Lower lobe of right lung (tissue), 2 donors: Measurements from ENCODE around the gene RGS7. TPM values are rescaled to one million over a fixed set of nuclear protein-coding genes. Genes with fewer than 3 reads are reported as not detected.
A peak's percentile ranks its signal among the peaks of the same experiment; 100 is the strongest.
"Not testable (repeated sequence)": the region's sequence is repeated elsewhere in the genome, so short reads cannot be mapped to it uniquely, and the experiment has no call there.

ENCODE experiments used
- ATAC-seq, 2 donors: fragments of 200-7000 bp; cut with Tn5 transposase; one replicate each; pipeline ENCODE4 v1.9.1; 2020 to 2022; ENCODE audit warnings: mild to moderate bottlenecking in 2 of 2, moderate library complexity in 2 of 2
- DNase-seq: peaks from one replicate; pipeline ENCODE4 v3.0.0-alpha.2; 2020
- H3K27ac ChIP-seq: fragments of 200-600 bp; one replicate; pipeline ENCODE4 v1.8.0; 2022
- H3K27me3 ChIP-seq: fragments of 200-600 bp; one replicate; pipeline ENCODE4 v1.8.0; 2022; ENCODE audit warnings: low read depth
- H3K36me3 ChIP-seq: fragments of 200-600 bp; one replicate; pipeline ENCODE4 v1.8.0; 2022; ENCODE audit warnings: mild to moderate bottlenecking
- H3K4me1 ChIP-seq: fragments of 200-600 bp; one replicate; pipeline ENCODE4 v1.8.0; 2022
- H3K4me3 ChIP-seq: fragments of 200-600 bp; one replicate; pipeline ENCODE4 v1.8.0; 2022; ENCODE audit warnings: mild to moderate bottlenecking
- H3K9me3 ChIP-seq: fragments of 200-600 bp; one replicate; pipeline ENCODE4 v1.8.0; 2022
- intact Hi-C: fragments of 100-400 bp; cut with DNase I; formaldehyde crosslinking; loops from one replicate; pipeline ENCODE4 v1.11.0; 2022
- total RNA-seq: library from RNA; stranded (reverse); fragmentation: NEBNext Ultra II Directional; extraction: Animal tissue kit (Norgen Biotek cat#: 25700); gene quantifications from one replicate; pipeline ENCODE4 v1.2.1, GENCODE V29; 2021
- TF ChIP-seq, protein P1 (sequence below): fragments of 200-600 bp; IDR thresholded peaks from one replicate; pipeline ENCODE4 v1.8.0; 2022; ENCODE audit warnings: antibody characterized with exemption, mild to moderate bottlenecking
- donor health status: DM: no; HTN: yes; CAD: no; lungs with severe emphysema.

The RGS7 gene
- total RNA-seq, 1 donor from 2014 or later, result 0.21 TPM

DNA sequence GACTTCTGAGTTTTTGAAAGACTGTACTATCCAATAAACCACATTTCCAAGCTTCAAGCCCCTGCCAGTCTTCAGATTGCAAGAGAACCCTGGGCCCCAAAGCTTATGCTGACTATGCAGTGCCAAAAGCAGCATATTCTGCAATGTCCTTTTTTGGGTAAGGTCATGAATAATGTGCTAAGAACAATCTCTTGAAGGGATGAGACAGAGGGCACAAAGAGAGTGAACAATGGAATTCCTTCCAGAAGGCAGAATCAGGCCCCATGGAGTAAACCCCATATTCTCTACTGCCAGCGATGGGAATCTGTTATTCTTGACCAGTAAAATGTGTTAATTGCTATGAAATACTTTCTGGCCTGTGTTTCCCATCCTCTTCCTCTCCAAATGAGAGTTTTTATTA, 190.4 kb downstream of the RGS7 start:
- TF ChIP-seq, protein P1, sequence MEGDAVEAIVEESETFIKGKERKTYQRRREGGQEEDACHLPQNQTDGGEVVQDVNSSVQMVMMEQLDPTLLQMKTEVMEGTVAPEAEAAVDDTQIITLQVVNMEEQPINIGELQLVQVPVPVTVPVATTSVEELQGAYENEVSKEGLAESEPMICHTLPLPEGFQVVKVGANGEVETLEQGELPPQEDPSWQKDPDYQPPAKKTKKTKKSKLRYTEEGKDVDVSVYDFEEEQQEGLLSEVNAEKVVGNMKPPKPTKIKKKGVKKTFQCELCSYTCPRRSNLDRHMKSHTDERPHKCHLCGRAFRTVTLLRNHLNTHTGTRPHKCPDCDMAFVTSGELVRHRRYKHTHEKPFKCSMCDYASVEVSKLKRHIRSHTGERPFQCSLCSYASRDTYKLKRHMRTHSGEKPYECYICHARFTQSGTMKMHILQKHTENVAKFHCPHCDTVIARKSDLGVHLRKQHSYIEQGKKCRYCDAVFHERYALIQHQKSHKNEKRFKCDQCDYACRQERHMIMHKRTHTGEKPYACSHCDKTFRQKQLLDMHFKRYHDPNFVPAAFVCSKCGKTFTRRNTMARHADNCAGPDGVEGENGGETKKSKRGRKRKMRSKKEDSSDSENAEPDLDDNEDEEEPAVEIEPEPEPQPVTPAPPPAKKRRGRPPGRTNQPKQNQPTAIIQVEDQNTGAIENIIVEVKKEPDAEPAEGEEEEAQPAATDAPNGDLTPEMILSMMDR, result no peak
- no peaks in the 10 kb centered on the region for H3K4me1 ChIP-seq
- no peak for DNase-seq
- H3K36me3 ChIP-seq, result no peaks in the 10 kb centered on the region
- H3K9me3 ChIP-seq, result no peaks in the 10 kb centered on the region
- no peaks in the 10 kb centered on the region for H3K27me3 ChIP-seq
- intact Hi-C loops, result no loop called here
- no peak overlapping the region for H3K4me3 ChIP-seq
- ATAC-seq, result no peak
- no peak overlapping the region for H3K27ac ChIP-seq

DNA sequence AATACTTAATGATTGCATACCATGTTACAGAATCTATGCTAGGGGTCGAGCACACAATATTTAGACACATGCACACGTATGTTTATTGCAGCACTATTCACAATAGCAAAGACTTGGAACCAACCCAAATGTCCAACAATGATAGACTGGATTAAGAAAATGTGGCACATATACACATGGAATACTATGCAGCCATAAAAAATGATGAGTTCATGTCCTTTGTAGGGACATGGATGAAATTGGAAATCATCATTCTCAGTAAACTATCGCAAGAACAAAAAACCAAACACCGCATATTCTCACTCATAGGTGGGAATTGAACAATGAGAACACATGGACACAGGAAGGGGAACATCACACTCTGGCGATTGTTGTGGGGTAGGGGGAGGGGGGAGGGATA, 191.7 kb downstream of the RGS7 start:
- H3K4me3 ChIP-seq, H3K27ac ChIP-seq, H3K27me3 ChIP-seq, ATAC-seq, H3K4me1 ChIP-seq, DNase-seq, intact Hi-C loops, H3K36me3 ChIP-seq, H3K9me3 ChIP-seq: not testable (repeated sequence)

DNA sequence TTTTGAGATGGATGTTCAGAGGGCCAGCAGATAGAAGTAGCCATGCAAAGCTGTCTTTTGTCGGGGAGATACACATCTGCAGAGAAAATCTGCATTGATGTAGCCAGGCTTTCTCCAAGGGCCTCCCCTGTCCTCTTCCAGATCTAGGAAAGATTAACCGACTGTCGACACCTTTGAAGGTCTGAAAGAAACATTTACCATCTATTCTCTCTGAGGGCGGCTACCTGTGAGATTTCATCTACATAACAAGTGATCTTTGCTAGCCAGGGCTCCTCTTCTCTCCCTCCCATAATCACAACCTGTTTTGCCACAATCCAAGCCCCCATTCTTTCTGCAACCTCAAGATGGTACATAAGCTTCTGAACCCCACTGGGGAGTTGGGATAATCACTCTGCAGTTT, 193.6 kb downstream of the RGS7 start:
- TF ChIP-seq, protein P1, result no peak
- Histone ChIP-seq H3K4me1 (no peaks in the 10 kb centered on the region), H3K27me3 (no peaks in the 10 kb centered on the region), H3K9me3 (no peaks in the 10 kb centered on the region), H3K4me3 (no peak overlapping the region), H3K27ac (no peak overlapping the region), H3K36me3 (no peaks in the 10 kb centered on the region)
- ATAC-seq, result no peak
- intact Hi-C loops, result no loop called here
- no peak for DNase-seq

DNA sequence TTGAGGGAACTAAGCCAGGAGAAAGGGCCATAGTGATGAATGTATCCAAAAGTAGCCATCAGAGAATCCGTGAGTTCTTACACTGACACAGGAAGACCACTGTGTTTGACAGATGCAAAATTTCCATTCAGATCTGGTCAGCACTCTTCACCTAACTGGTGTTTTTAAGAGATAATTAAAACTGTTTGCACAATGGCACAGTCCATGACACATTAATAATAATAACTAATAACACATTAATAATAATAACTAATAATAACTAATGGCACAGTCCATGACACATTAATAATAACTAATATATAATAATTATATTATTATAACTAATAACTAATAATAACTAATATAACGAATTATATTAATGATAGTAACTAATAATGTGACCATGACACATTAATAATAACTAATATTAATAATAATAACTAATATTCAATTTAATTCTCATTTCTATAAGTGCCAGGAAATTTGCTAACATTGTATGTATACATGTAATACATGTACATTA, 195.8 kb downstream of the RGS7 start:
- no peaks in the 10 kb centered on the region for H3K9me3 ChIP-seq
- H3K27me3 ChIP-seq, result no peaks in the 10 kb centered on the region
- H3K4me1 ChIP-seq, result no peaks in the 10 kb centered on the region
- intact Hi-C loops, result no loop called here
- DNase-seq (no peak), ATAC-seq (no peak)
- no peak overlapping the region for H3K4me3 ChIP-seq
- no peak overlapping the region for H3K27ac ChIP-seq
- H3K36me3 ChIP-seq, result no peaks in the 10 kb centered on the region
- TF ChIP-seq, protein P1, result no peak

DNA sequence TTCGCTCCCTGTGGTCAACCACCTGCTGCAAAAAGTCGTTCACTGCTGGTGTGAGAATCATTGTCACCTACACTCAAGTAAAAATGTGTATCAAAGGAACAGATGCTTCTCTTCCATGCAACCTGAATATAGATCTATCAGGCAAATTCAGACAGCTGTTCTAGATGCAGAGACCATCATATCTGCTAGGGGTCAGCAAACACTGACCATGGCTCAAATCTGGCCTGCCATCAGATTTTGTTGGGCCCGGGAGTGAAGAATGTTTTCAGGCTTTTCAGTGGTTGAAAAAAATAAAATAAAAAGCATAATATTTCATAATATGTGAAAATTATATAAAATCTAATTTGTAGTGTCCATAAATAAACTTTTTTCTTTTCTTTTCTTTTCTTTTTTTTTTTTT, 199.6 kb downstream of the RGS7 start:
- Histone ChIP-seq H3K27ac (no peak overlapping the region), H3K9me3 (no peaks in the 10 kb centered on the region), H3K36me3 (no peaks in the 10 kb centered on the region), H3K27me3 (no peaks in the 10 kb centered on the region), H3K4me3 (no peak overlapping the region), H3K4me1 (no peaks in the 10 kb centered on the region)
- intact Hi-C loops, result no loop called here
- TF ChIP-seq, protein P1, result no peak
- ATAC-seq (no peak), DNase-seq (no peak)

DNA sequence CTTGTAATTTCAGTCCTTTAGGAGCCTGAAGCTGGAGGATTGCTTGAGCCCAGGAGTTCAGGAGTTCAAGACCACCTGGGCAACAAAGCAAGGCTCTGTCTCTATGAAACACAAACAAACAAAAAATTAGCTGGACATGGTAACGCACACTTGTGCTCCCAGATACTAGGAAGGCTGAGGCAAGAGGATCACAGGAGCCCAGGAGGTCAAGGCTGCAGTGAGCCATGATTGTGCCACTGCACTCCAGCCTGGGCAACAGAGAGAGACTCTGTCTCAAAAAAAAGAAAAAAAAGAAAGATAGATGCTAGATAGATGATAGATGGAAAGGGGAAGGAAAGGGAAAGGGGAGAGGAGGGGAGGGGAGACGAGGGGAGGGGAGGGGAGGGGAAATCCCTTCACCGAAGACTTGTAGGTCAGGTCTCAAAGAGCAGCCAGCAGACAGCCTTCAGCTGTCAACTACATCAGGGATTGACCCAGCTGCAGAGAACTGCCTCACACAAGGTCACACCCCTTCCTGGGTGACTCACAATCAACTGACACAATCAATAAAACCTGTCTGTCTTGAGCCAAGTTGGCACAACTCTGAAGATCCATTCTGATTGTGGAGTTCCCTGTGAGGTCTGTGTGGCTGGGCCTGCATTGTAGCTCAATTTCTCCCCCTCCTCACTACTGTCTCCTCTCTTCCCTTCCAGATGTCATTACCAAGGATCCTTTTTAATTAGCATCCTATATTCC, 200.6 kb downstream of the RGS7 start:
- H3K4me1 ChIP-seq, result no peaks in the 10 kb centered on the region
- H3K9me3 ChIP-seq, result no peaks in the 10 kb centered on the region
- TF ChIP-seq, protein P1, result no peak
- H3K4me3 ChIP-seq, result no peak overlapping the region
- H3K27ac ChIP-seq, result no peak overlapping the region
- DNase-seq (no peak), ATAC-seq (peak in 1 of 2 donors; percentile 31)
- H3K36me3 ChIP-seq, result no peaks in the 10 kb centered on the region
- no peaks in the 10 kb centered on the region for H3K27me3 ChIP-seq
- intact Hi-C loops, result no loop called here
